K562 (cell line): ENCODE data around the gene STK24.

Experiments
- CTCF ChIP-seq, 3 experiments: IDR thresholded peaks in 2 of 3; conservative IDR thresholded peaks in 1 of 3; 2 replicates each; pipeline ENCODE4 v1.5.1; 2011 to 2012; ENCODE audit warnings: low read length in 3 of 3, mild to moderate bottlenecking in 3 of 3, control low read depth in 2 of 3, improper control_type of control experiment in 1 of 3, inconsistent platforms in 1 of 3, low read depth in 1 of 3, mixed read lengths in 1 of 3, moderate library complexity in 1 of 3; ENCODE audit not compliant: insufficient read depth in 2 of 3
- ERF ChIP-seq: fragments of 450-650 bp; formaldehyde crosslinking; IDR thresholded peaks from 2 replicates; pipeline ENCODE4 v1.4.0; 2020; ENCODE audit warnings: mild to moderate bottlenecking, mixed read lengths
- ETV5 ChIP-seq: sonication (generic); formaldehyde crosslinking; IDR thresholded peaks from 2 replicates; pipeline ENCODE4 v1.4.0; 2020; ENCODE audit warnings: low read depth, mild to moderate bottlenecking, missing genetic modification reagents
- FOSL1 ChIP-seq: fragments of 200-800 bp; sonication (Bioruptor generic); conservative IDR thresholded peaks from 2 replicates; pipeline ENCODE4 v1.6.1; 2016; ENCODE audit warnings: missing genetic modification characterization, missing compliant biosample characterization
- JUND ChIP-seq, 2 experiments: IDR thresholded peaks; 2 replicates in 1 of 2; 3 replicates in 1 of 2; pipeline ENCODE4 v1.6.1; 2011; ENCODE audit warnings: borderline replicate concordance in 2 of 2, low read depth in 2 of 2, low read length in 2 of 2, improper control_type of control experiment in 1 of 2, missing biosample characterization in 1 of 2, missing genetic modification characterization in 1 of 2, missing genetic modification reagents in 1 of 2
- KDM2B ChIP-seq: fragments of 250-450 bp; sonication (Bioruptor Pico); IDR thresholded peaks from 2 replicates; pipeline ENCODE4 v1.8.0; 2021; ENCODE audit warnings: mild to moderate bottlenecking, moderate library complexity
- MAX ChIP-seq: sonication (generic); formaldehyde crosslinking; IDR thresholded peaks from 2 replicates; pipeline ENCODE4 v1.9.0; 2022; ENCODE audit warnings: mild to moderate bottlenecking, missing genetic modification reagents
- NCOA6 ChIP-seq: fragments of 450-650 bp; IDR thresholded peaks from 2 replicates; pipeline ENCODE4 v1.6.1; 2017; ENCODE audit warnings: mild to moderate bottlenecking
- SIN3B ChIP-seq: fragments of 450-650 bp; IDR thresholded peaks from 2 replicates; pipeline ENCODE4 v1.6.1; 2017; ENCODE audit warnings: low read depth, mild to moderate bottlenecking, moderate library complexity
- SMAD3 ChIP-seq: fragments of 450-650 bp; formaldehyde crosslinking; conservative IDR thresholded peaks from 2 replicates; pipeline ENCODE4 v1.4.0; 2020; ENCODE audit warnings: mild to moderate bottlenecking
- TRIM24 ChIP-seq, 2 experiments: fragments of 450-650 bp; IDR thresholded peaks; 2 replicates each; pipeline ENCODE4 v1.6.1; 2016
- ZBTB40 ChIP-seq, 2 experiments: fragments of 450-650 bp in 1 of 2; sonication (generic) in 1 of 2; formaldehyde crosslinking in 1 of 2; IDR thresholded peaks; 2 replicates each; pipeline versions ENCODE4 v1.7.1 to v1.9.0; 2016 to 2022; ENCODE audit warnings: inconsistent platforms in 1 of 2, mild to moderate bottlenecking in 1 of 2, missing genetic modification reagents in 1 of 2

GRCh38 chr13:98599502-98600328 is 22.8 kb upstream of the STK24 start:
- TF ChIP-seq MAX (CRISPR knock-in tag) (no peak), ZBTB40 (IDR thresholded peaks at IDR 0.05) (no peak), ZBTB40 (CRISPR knock-in tag; IDR thresholded peaks at IDR 0.05) (no peak), CTCF (IDR thresholded peaks at IDR 0.05 in 2 of 3, conservative IDR thresholded peaks at IDR 0.05 in 1 of 3; ENCODE audit: insufficient read depth in 2 of 3, low read depth in 1 of 3, low read length in 3 of 3) (no peak), TRIM24 (IDR thresholded peaks at IDR 0.05) (no peak), JUND (IDR thresholded peaks at IDR 0.05; ENCODE audit: borderline replicate concordance, low read depth, low read length) (no peak), JUND (tag; IDR thresholded peaks at IDR 0.05; ENCODE audit: borderline replicate concordance, low read depth, low read length) (no peak), NCOA6 (no peak), ETV5 (CRISPR knock-in tag) (no peak), SIN3B (no peak), FOSL1 (tag) (no peak), SMAD3 (no peak), ERF (no peak), KDM2B (CRISPR knock-in tag) (no peak)
